CD4-positive, alpha-beta T cell treated with Interleukin-4 for 4 hours (primary cell): Measurements from ENCODE around the gene LARGE2.

Experiments
- DNase-seq: peaks from one replicate; pipeline ENCODE4 v3.0.0-alpha.2; 2020

LARGE2 gene

GRCh38 chr11:45968901-45969300 lies 46.4 kb downstream of the LARGE2 start:
- no peak for DNase-seq

- no peak for DNase-seq
Observed at GRCh38 chr11:45973601-45974000, 51.1 kb downstream of the LARGE2 start.

- DNase-seq = no peak
Observed at GRCh38 chr11:45974806-45975205, 52.4 kb downstream of the LARGE2 start.
